Medulla oblongata (tissue), 1 donor: Measurements from ENCODE around the gene CDH4.

ENCODE experiments used
- DNase-seq: peaks from one replicate; pipeline ENCODE4 v3.0.0-alpha.2; 2015; ENCODE audit errors: extremely low spot score

CDH4 gene

GRCh38 chr20:61629602-61630390 is 377.7 kb downstream of the CDH4 start:
- no peak for DNase-seq

GRCh38 chr20:61630391-61630650 is 378.3 kb downstream of the CDH4 start:
- DNase-seq = no peak

- no peak for DNase-seq
These were observed 378.8 kb downstream of the CDH4 start for GRCh38 chr20:61630816-61631215.

- no peak for DNase-seq
These were observed 379.7 kb downstream of the CDH4 start for GRCh38 chr20:61631751-61632150.

- DNase-seq = no peak
These were observed 380.9 kb downstream of the CDH4 start for GRCh38 chr20:61633004-61633403.

GRCh38 chr20:61634376-61635145 is 382.5 kb downstream of the CDH4 start:
- no peak for DNase-seq

GRCh38 chr20:61635721-61636455 is 383.8 kb downstream of the CDH4 start:
- no peak for DNase-seq

GRCh38 chr20:61636531-61637116 is 384.6 kb downstream of the CDH4 start:
- DNase-seq = no peak

GRCh38 chr20:61638802-61639585 is 386.9 kb downstream of the CDH4 start:
- no peak for DNase-seq

GRCh38 chr20:61640131-61640870 is 388.2 kb downstream of the CDH4 start:
- peak; percentile 22 for DNase-seq

GRCh38 chr20:61640871-61641245 is 388.8 kb downstream of the CDH4 start:
- DNase-seq = no peak

GRCh38 chr20:61643656-61644377 is 391.8 kb downstream of the CDH4 start:
- DNase-seq = no peak

GRCh38 chr20:61644378-61645076 is 392.5 kb downstream of the CDH4 start:
- DNase-seq = no peak

- DNase-seq = no peak
These were observed 393.7 kb downstream of the CDH4 start for GRCh38 chr20:61645732-61646131.

- no peak for DNase-seq
These were observed 394.4 kb downstream of the CDH4 start for GRCh38 chr20:61646453-61646852.

GRCh38 chr20:61646986-61647385 is 394.9 kb downstream of the CDH4 start:
- DNase-seq = no peak

GRCh38 chr20:61647702-61648101 is 395.6 kb downstream of the CDH4 start:
- no peak for DNase-seq

GRCh38 chr20:61649105-61649859 is 397.2 kb downstream of the CDH4 start:
- no peak for DNase-seq

GRCh38 chr20:61649860-61650162 is 397.8 kb downstream of the CDH4 start:
- no peak for DNase-seq
